Choroid plexus epithelial cell (primary cell): ENCODE results near the gene CNBP.
"Not testable (repeated sequence)": the region's sequence is repeated elsewhere in the genome, so short reads cannot be mapped to it uniquely, and the experiment has no call there.

Experiments used
- DNase-seq: peaks from one replicate; pipeline ENCODE4 v3.0.0-alpha.2; 2010; ENCODE audit warnings: low read depth
- H3K4me3 ChIP-seq: 2 replicates; pipeline ENCODE4 v1.5.1; 2011; ENCODE audit warnings: low read depth, mild to moderate bottlenecking, control low read depth, low read length, moderate library complexity
- CTCF ChIP-seq: conservative IDR thresholded peaks from 2 replicates; pipeline ENCODE4 v1.5.1; 2011; ENCODE audit warnings: low read depth, mild to moderate bottlenecking, control low read depth, inconsistent platforms, low read length, moderate library complexity

Gene CNBP

GRCh38 chr3:129160891-129161859 lies 22.5 kb downstream of the CNBP start, which contains the start of gene ISY1:
Gene ISY1 (minus strand): TSS chr3:129161063. CDS start chr3:129160975, 88 bp downstream.
- H3K4me3 ChIP-seq, result peak within 1 kb of the TSS; percentile 82
- TF ChIP-seq CTCF, result peak; percentile 86
- DNase-seq, result peak; percentile 97

GRCh38 chr3:129144786-129145185 lies 38.9 kb downstream of the CNBP start:
- DNase-seq, result no peak
- H3K4me3 ChIP-seq, result no peak overlapping the region
- TF ChIP-seq CTCF, result no peak

- not testable (repeated sequence) for H3K4me3 ChIP-seq, DNase-seq
These were observed 42.7 kb downstream of the CNBP start for GRCh38 chr3:129141011-129141410.

- H3K4me3 ChIP-seq, result no peak overlapping the region
- TF ChIP-seq CTCF, result no peak
- DNase-seq, result no peak
These were observed 43.8 kb downstream of the CNBP start for GRCh38 chr3:129139911-129140310.

- DNase-seq, H3K4me3 ChIP-seq: not testable (repeated sequence)
These were observed 47.4 kb downstream of the CNBP start for GRCh38 chr3:129136275-129136674.

GRCh38 chr3:129132097-129132866 lies 51.4 kb downstream of the CNBP start:
- DNase-seq, result no peak
- TF ChIP-seq CTCF, result no peak
- no peak overlapping the region for H3K4me3 ChIP-seq

GRCh38 chr3:129131465-129132088 lies 52.1 kb downstream of the CNBP start:
- no peak for TF ChIP-seq CTCF
- DNase-seq, result no peak

More at GRCh38 chr3:129131465-129132088, 52.1 kb downstream of the CNBP start:
- H3K4me3 ChIP-seq, result no peak overlapping the region
